ENCODE data around the gene ZNF641. TPM values are rescaled to one million over a fixed set of nuclear protein-coding genes. Genes with fewer than 3 reads are reported as not detected.

ZNF641 gene
- total RNA-seq, 3 donors from 2014 or later (not counting 1 experiment from before 2014, with no cell fraction given), result 44.0 to 51.4 (median 48.8) TPM

DNA sequence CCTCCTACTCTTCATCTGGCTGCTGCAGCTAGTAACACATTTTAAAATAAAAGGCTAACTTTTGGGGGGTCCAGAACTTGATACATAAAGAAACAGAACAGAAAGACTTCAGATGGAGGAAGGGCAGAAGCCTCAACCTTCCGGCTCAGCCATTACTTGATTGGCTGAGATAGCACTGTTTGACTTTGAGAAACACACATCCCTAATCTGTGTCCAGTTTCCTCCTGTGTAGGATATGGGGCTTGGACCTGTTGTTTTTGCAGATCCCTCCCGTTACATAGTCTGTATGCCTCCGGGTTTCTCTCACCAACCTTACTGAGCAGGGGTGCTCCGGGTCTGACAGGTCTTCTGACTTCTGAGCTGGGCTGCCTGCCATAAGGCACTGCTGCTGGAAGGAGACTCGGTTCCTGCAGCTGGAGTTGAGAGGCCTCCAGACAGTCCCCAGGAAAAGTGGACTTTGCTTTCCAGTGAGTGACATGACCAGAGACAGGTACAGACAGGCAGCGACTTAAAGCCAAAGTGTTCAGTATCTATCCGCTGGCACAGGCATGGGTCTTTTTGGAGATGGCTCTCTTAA lies 8.3 kb upstream of the ZNF641 start:
- Mint-ChIP-seq H3K4me1 (no peaks in the 10 kb centered on the region), H3K36me3 (no peaks in the 10 kb centered on the region), H3K27me3 (ENCODE audit: low read depth in 2 of 2) (no peaks in the 10 kb centered on the region), H3K27ac (no peak overlapping the region), H3K9me3 (no peaks in the 10 kb centered on the region), H3K4me3 (no peak overlapping the region)
- ATAC-seq (no peak), DNase-seq (no peak)
- Histone ChIP-seq H3K36me3 (ENCODE audit: control insufficient read depth, insufficient read depth, low read length) (no peaks in the 10 kb centered on the region), H3K27me3 (ENCODE audit: control insufficient read depth, insufficient read depth, low read length) (no peaks in the 10 kb centered on the region), H3K27ac (ENCODE audit: low read length) (no peak overlapping the region), H3K9me3 (ENCODE audit: control insufficient read depth, insufficient read depth, low read length) (no peaks in the 10 kb centered on the region), H3K4me3 (ENCODE audit: low read length) (no peak overlapping the region), H3K4me1 (ENCODE audit: control insufficient read depth, insufficient read depth, low read length) (no peaks in the 10 kb centered on the region)
- intact Hi-C loops (cut with micrococcal nuclease), result no loop called here
- TF ChIP-seq CTCF (IDR thresholded peaks at IDR 0.05), result no peak
- 92% methylated on average over 7 of the region's 7 CpGs for WGBS (ENCODE audit: insufficient coverage)

DNA sequence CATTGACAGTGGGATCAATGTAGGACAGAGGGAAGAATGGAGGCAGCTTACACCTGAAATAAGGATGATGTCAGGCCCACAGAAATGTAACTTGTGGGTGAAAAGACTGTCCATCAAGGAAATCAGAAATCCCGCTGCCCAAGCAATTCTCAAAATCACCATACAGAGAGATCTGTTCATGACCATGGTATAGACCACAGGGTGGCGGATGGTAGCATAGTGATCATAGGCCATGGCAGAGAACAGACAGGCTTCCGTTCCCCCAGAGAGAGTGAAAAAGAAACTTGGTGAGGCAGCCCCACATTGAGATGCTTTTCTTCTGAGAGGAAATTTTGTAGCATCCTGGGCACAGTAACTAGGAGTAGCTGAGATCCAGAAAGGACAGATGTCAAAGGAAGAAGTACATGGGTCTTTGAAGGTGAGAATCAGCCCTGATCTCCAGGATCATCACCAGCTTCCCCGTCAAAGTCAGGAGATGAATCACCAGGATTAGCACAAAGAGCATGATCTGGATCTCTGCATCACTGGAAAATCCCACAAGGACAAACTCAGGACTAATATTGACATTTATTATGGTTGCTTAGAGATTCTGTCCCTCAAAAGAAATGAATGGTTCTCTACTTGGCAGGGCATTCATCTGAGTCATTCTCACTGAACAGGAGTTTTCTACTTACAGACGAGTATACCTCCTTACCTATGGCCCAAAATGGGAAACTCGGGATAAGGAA lies 5.5 kb upstream of the ZNF641 start:
- no peaks in the 10 kb centered on the region for H3K27me3 Mint-ChIP-seq (ENCODE audit: low read depth in 2 of 2)
- intact Hi-C loops (cut with micrococcal nuclease), result no loop called here
- H3K4me1 Mint-ChIP-seq, result peaks cover 5 to 6% of the 10 kb centered on the region in 2 donors
- H3K36me3 ChIP-seq (ENCODE audit: control insufficient read depth, insufficient read depth, low read length), result no peaks in the 10 kb centered on the region
- no peak overlapping the region for H3K27ac Mint-ChIP-seq
- TF ChIP-seq CTCF (IDR thresholded peaks at IDR 0.05), result no peak
- ATAC-seq (no peak), DNase-seq (no peak)
- no peaks in the 10 kb centered on the region for H3K9me3 ChIP-seq (ENCODE audit: control insufficient read depth, insufficient read depth, low read length)
- 90% methylated on average over 6 of the region's 6 CpGs for WGBS (ENCODE audit: insufficient coverage)
- no peaks in the 10 kb centered on the region for H3K27me3 ChIP-seq (ENCODE audit: control insufficient read depth, insufficient read depth, low read length)
- no peak overlapping the region for H3K4me3 ChIP-seq (ENCODE audit: low read length)
- H3K9me3 Mint-ChIP-seq, result no peaks in the 10 kb centered on the region
- H3K4me1 ChIP-seq (ENCODE audit: control insufficient read depth, insufficient read depth, low read length), result peaks cover 2% of the 10 kb centered on the region
- no peak overlapping the region for H3K4me3 Mint-ChIP-seq
- H3K27ac ChIP-seq (ENCODE audit: low read length), result no peak overlapping the region
- no peaks in the 10 kb centered on the region for H3K36me3 Mint-ChIP-seq

- DNase-seq (no peak), ATAC-seq (no peak)
- intact Hi-C loops (cut with micrococcal nuclease), result no loop called here
- no peaks in the 10 kb centered on the region for H3K9me3 ChIP-seq (ENCODE audit: control insufficient read depth, insufficient read depth, low read length)
- no peaks in the 10 kb centered on the region for H3K9me3 Mint-ChIP-seq
- no peak for TF ChIP-seq CTCF (IDR thresholded peaks at IDR 0.05)
- H3K4me1 Mint-ChIP-seq, result peaks cover 33% of the 10 kb centered on the region in 2 donors
- no peaks in the 10 kb centered on the region for H3K36me3 Mint-ChIP-seq
- WGBS (ENCODE audit: insufficient coverage), result 95% methylated on average over 11 of the region's 11 CpGs
- H3K27me3 Mint-ChIP-seq (ENCODE audit: low read depth in 2 of 2), result no peaks in the 10 kb centered on the region
- peaks cover 17% of the 10 kb centered on the region for H3K4me1 ChIP-seq (ENCODE audit: control insufficient read depth, insufficient read depth, low read length)
- H3K27me3 ChIP-seq (ENCODE audit: control insufficient read depth, insufficient read depth, low read length), result no peaks in the 10 kb centered on the region
- no peak overlapping the region for H3K4me3 ChIP-seq (ENCODE audit: low read length)
- H3K36me3 ChIP-seq (ENCODE audit: control insufficient read depth, insufficient read depth, low read length), result peaks cover 7% of the 10 kb centered on the region
- no peak overlapping the region for H3K27ac ChIP-seq (ENCODE audit: low read length)
- peak overlapping the region; percentile 62 to 98 for H3K27ac Mint-ChIP-seq
- H3K4me3 Mint-ChIP-seq, result peak overlapping the region; percentile 22
Observed at GRCh38 chr12:48352157-48352760, 1.5 kb upstream of the ZNF641 start.
